IMR-90 (cell line): ENCODE data around the gene RBM39. TPM values are rescaled to one million over a fixed set of nuclear protein-coding genes. Genes with fewer than 3 reads are reported as not detected.

ENCODE experiments used
- ATAC-seq: fragments of 200-7000 bp; cut with Tn5 transposase; 2 replicates; pipeline ENCODE4 v1.9.1; 2020; ENCODE audit warnings: low read depth, mild to moderate bottlenecking, moderate library complexity
- BruUV-seq: library from RNA; stranded (reverse); fragments of 400-500 nt; replicated peaks from 2 replicates; lab custom pipeline; 2021; lab: Mats Ljungman, UMichigan
- CTCF ChIA-PET: fragments of 300-600 bp; formaldehyde crosslinking; extraction: SDS; loops from one replicate; lab custom pipeline; 2021; ENCODE audit warnings: antibody characterized with exemption; lab: Yijun Ruan, JAX
- POLR2A ChIA-PET: fragments of 300-600 bp; sonication (Branson Sonifier 250); formaldehyde crosslinking; loops from one replicate; lab custom pipeline; 2022; ENCODE audit warnings: antibody characterized with exemption; ENCODE audit not compliant: unreplicated experiment; lab: Charles Lee
- DNase-seq: peaks from one replicate; pipeline ENCODE4 v3.0.0; 2013
- H2AFZ ChIP-seq: replicated peaks from 2 replicates; pipeline ENCODE3; 2013; ENCODE audit warnings: low read length, mild to moderate bottlenecking; ENCODE audit not compliant: poor library complexity
- H2AK5ac ChIP-seq: 2 replicates; pipeline ENCODE4 v1.6.1; 2013; ENCODE audit warnings: low read depth, low read length, inconsistent platforms
- H2AK9ac ChIP-seq: replicated peaks from 2 replicates; pipeline ENCODE3; 2013; ENCODE audit warnings: mild to moderate bottlenecking, low read depth, low read length, moderate library complexity; ENCODE audit not compliant: poor library complexity
- H2BK120ac ChIP-seq: 2 replicates; pipeline ENCODE4 v1.6.1; 2013; ENCODE audit warnings: low read depth, low read length, inconsistent platforms
- H2BK15ac ChIP-seq: 3 replicates; pipeline ENCODE4 v1.6.1; 2013; ENCODE audit warnings: low read depth, low read length, inconsistent platforms
- H2BK20ac ChIP-seq: 2 replicates; pipeline ENCODE4 v1.6.1; 2013; ENCODE audit warnings: low read depth, mild to moderate bottlenecking, inconsistent platforms, low read length, moderate library complexity
- H2BK5ac ChIP-seq: 2 replicates; pipeline ENCODE4 v1.6.1; 2013; ENCODE audit warnings: mild to moderate bottlenecking, low read depth, low read length, inconsistent platforms; ENCODE audit not compliant: poor library complexity, severe bottlenecking
- H3K14ac ChIP-seq: replicated peaks from 2 replicates; pipeline ENCODE4 v1.6.1; 2013; ENCODE audit warnings: low read depth, low read length, inconsistent platforms
- H3K18ac ChIP-seq: 2 replicates; pipeline ENCODE4 v1.6.1; 2013; ENCODE audit warnings: low read depth, low read length, control low read depth
- H3K23ac ChIP-seq: 2 replicates; pipeline ENCODE4 v1.6.1; 2013; ENCODE audit warnings: low read depth, low read length, inconsistent platforms
- H3K27ac ChIP-seq: 2 replicates; pipeline ENCODE4 v1.5.1; 2013; ENCODE audit warnings: mild to moderate bottlenecking, control low read depth, low read length; ENCODE audit not compliant: insufficient read depth
- H3K27me3 ChIP-seq: 2 replicates; pipeline ENCODE4 v1.6.1; 2013; ENCODE audit warnings: low read length; ENCODE audit not compliant: control insufficient read depth, insufficient read depth
- H3K36me3 ChIP-seq: 2 replicates; pipeline ENCODE4 v1.6.1; 2013; ENCODE audit warnings: low read length, mixed read lengths; ENCODE audit not compliant: control insufficient read depth, insufficient read depth
- H3K4ac ChIP-seq: 2 replicates; pipeline ENCODE4 v1.6.1; 2013; ENCODE audit warnings: low read depth, low read length, inconsistent platforms
- H3K4me1 ChIP-seq: 2 replicates; pipeline ENCODE4 v1.6.1; 2013; ENCODE audit warnings: low read length, mixed read lengths; ENCODE audit not compliant: control insufficient read depth, insufficient read depth
- H3K4me2 ChIP-seq: 2 replicates; pipeline ENCODE4 v1.6.1; 2013; ENCODE audit warnings: low read depth, mild to moderate bottlenecking, control low read depth, low read length, moderate library complexity
- H3K4me3 ChIP-seq: 2 replicates; pipeline ENCODE4 v1.5.1; 2013; ENCODE audit warnings: low read depth, mild to moderate bottlenecking, control low read depth, low read length, moderate library complexity; ENCODE audit not compliant: insufficient read depth
- H3K56ac ChIP-seq: 2 replicates; pipeline ENCODE4 v1.6.1; 2013; ENCODE audit warnings: low read length, inconsistent platforms; ENCODE audit not compliant: insufficient read depth; ENCODE audit errors: extremely low read depth
- H3K79me1 ChIP-seq, 2 experiments: 2 replicates each; pipeline ENCODE4 v1.6.1; 2013; ENCODE audit warnings: low read length in 2 of 2, inconsistent platforms in 1 of 2, low read depth in 1 of 2
- H3K9ac ChIP-seq: 2 replicates; pipeline ENCODE4 v1.6.1; 2013; ENCODE audit warnings: low read depth, low read length, control low read depth
- H3K9me1 ChIP-seq: 2 replicates; pipeline ENCODE4 v1.6.1; 2013; ENCODE audit warnings: low read length, inconsistent platforms; ENCODE audit not compliant: insufficient read depth
- H3K9me3 ChIP-seq: 2 replicates; pipeline ENCODE4 v1.6.1; 2013; ENCODE audit warnings: low read length; ENCODE audit not compliant: control insufficient read depth, insufficient read depth
- H4K20me1 ChIP-seq: 2 replicates; pipeline ENCODE4 v1.6.1; 2013; ENCODE audit warnings: low read length, inconsistent platforms; ENCODE audit not compliant: insufficient read depth
- H4K5ac ChIP-seq: 2 replicates; pipeline ENCODE4 v1.6.1; 2013; ENCODE audit warnings: mild to moderate bottlenecking, low read depth, low read length, control low read depth
- H4K8ac ChIP-seq, 2 experiments: 2 replicates each; pipeline ENCODE4 v1.6.1; 2013; ENCODE audit warnings: low read depth in 2 of 2, low read length in 2 of 2, control low read depth in 1 of 2, inconsistent platforms in 1 of 2
- H4K91ac ChIP-seq: 2 replicates; pipeline ENCODE4 v1.6.1; 2013; ENCODE audit warnings: low read depth, low read length, inconsistent platforms; ENCODE audit not compliant: insufficient read depth
- BHLHE40 ChIP-seq: fragments of 150-350 bp; IDR thresholded peaks from 2 replicates; pipeline ENCODE4 v1.6.1; 2016; ENCODE audit warnings: mild to moderate bottlenecking, low read depth, low read length
- CEBPB ChIP-seq: IDR thresholded peaks from 2 replicates; pipeline ENCODE4 v1.6.1; 2012; ENCODE audit warnings: low read depth, low read length, improper control_type of control experiment
- CHD1 ChIP-seq: IDR thresholded peaks from 2 replicates; pipeline ENCODE4 v1.6.1; 2012; ENCODE audit warnings: low read depth, low read length, improper control_type of control experiment
- CTCF ChIP-seq: conservative IDR thresholded peaks from 2 replicates; pipeline ENCODE4 v1.5.1; 2012; ENCODE audit warnings: mild to moderate bottlenecking, low read depth, low read length, improper control_type of control experiment
- ELK1 ChIP-seq: fragments of 150-350 bp; IDR thresholded peaks from 2 replicates; pipeline ENCODE4 v1.6.1; 2016; ENCODE audit warnings: low read depth, mild to moderate bottlenecking, low read length, moderate library complexity, borderline replicate concordance
- FOS ChIP-seq: fragments of 150-350 bp; IDR thresholded peaks from 2 replicates; pipeline ENCODE4 v1.6.1; 2016; ENCODE audit warnings: low read depth, low read length
- MAFK ChIP-seq: IDR thresholded peaks from 2 replicates; pipeline ENCODE4 v1.6.1; 2012; ENCODE audit warnings: low read depth, low read length, improper control_type of control experiment
- MXI1 ChIP-seq: IDR thresholded peaks from 2 replicates; pipeline ENCODE4 v1.6.1; 2012; ENCODE audit warnings: low read depth, mild to moderate bottlenecking, low read length, moderate library complexity, borderline replicate concordance
- POLR2A ChIP-seq: IDR thresholded peaks from 2 replicates; pipeline ENCODE4 v1.6.1; 2012; ENCODE audit warnings: mild to moderate bottlenecking, low read depth, low read length
- RAD21 ChIP-seq: IDR thresholded peaks from 2 replicates; pipeline ENCODE4 v1.6.1; 2012; ENCODE audit warnings: low read length, improper control_type of control experiment
- RFX5 ChIP-seq: IDR thresholded peaks from 2 replicates; pipeline ENCODE4 v1.8.0; 2012; ENCODE audit warnings: low read depth, mild to moderate bottlenecking, low read length, moderate library complexity
- USF2 ChIP-seq: fragments of 150-350 bp; IDR thresholded peaks from 2 replicates; pipeline ENCODE4 v1.6.1; 2017; ENCODE audit warnings: mild to moderate bottlenecking, antibody characterized with exemption, low read length, low read depth
- WGBS, 2 experiments: methylation state at CpG; one replicate each; pipeline versions ENCODE4 v1.1.5 to v1.1.7; 2013; ENCODE audit warnings: missing lambda C conversion rate in 2 of 2; ENCODE audit not compliant: insufficient read length in 1 of 2; ENCODE audit errors: extremely low coverage in 2 of 2; 5-methylcytosine and 5-hydroxymethylcytosine counted together
- dilution Hi-C: fragments of 300-500 bp; cut with HindIII; formaldehyde crosslinking; loops from one replicate; pipeline ENCODE4 v1.14.3; 2018; ENCODE audit warnings: low sequenced_read_pairs; ENCODE audit not compliant: unreplicated experiment
- in situ Hi-C: fragments of 300-500 bp; cut with MboI; formaldehyde crosslinking; loops from 3 replicates; pipeline ENCODE4 v1.14.3; 2019; ENCODE audit warnings: low sequenced_read_pairs, inconsistent platforms, mixed read lengths
- intact Hi-C: fragments of 100-400 bp; cut with micrococcal nuclease; formaldehyde crosslinking; loops from 2 replicates; pipeline ENCODE4 v1.10.0; 2022
- polyA plus RNA-seq, 3 experiments: library from polyadenylated mRNA; depleted of rRNA; stranded (reverse); fragments of >200 nt; gene quantifications; 2 replicates each; pipeline ENCODE4 v1.2.3, GENCODE V29; 2012; ENCODE audit warnings: low replicate concordance in 1 of 3
- total RNA-seq: library from RNA; depleted of rRNA; stranded (reverse); fragments of >200 nt; gene quantifications from 2 replicates; pipeline ENCODE4 v1.2.3, GENCODE V29; 2012

Gene RBM39
- total and polyA plus RNA-seq, 2 of the 4 experiments (the other 2 are of a cell fraction), result 106 to 166 TPM

GRCh38 chr20:35721219-35721618 is 20.8 kb downstream of the RBM39 start:
- peaks cover 32 to 63% of the 10 kb centered on the region in 2 experiments for H3K79me1 ChIP-seq
- no peak for TF ChIP-seq ELK1
- TF ChIP-seq CTCF, result no peak
- TF ChIP-seq CHD1, result no peak
- TF ChIP-seq POLR2A, result no peak
- TF ChIP-seq CEBPB, result no peak
- TF ChIP-seq RFX5, result no peak
- TF ChIP-seq BHLHE40, result no peak
- TF ChIP-seq MAFK, result no peak
- TF ChIP-seq USF2, result no peak
- no peak for TF ChIP-seq MXI1
- no peak for TF ChIP-seq RAD21
- no peak for TF ChIP-seq FOS
- no peak for DNase-seq
- H2BK15ac ChIP-seq, result no peak overlapping the region
- no TSS peak for BruUV-seq
- no peak for ATAC-seq
- no peaks in the 10 kb centered on the region for H3K4me1 ChIP-seq
- H4K20me1 ChIP-seq, result peaks cover 96% of the 10 kb centered on the region
- H3K9ac ChIP-seq, result no peak overlapping the region
- no peaks in the 10 kb centered on the region for H3K9me3 ChIP-seq
- in situ Hi-C loops (no loop called here), intact Hi-C loops (no loop called here), dilution Hi-C loops (no loop called here)
- no peak overlapping the region for H3K56ac ChIP-seq
- no peak overlapping the region for H3K14ac ChIP-seq
- H3K36me3 ChIP-seq, result peaks cover 80% of the 10 kb centered on the region
- no peak overlapping the region for H4K5ac ChIP-seq
- no peak overlapping the region for H2BK120ac ChIP-seq
- 100% methylated on average over 1 of the region's 3 CpGs; no CpG with 5 or more reads in 1 of the 2 experiments for WGBS, 2 experiments
- H2AFZ ChIP-seq, result no peak overlapping the region
- H2BK20ac ChIP-seq, result no peak overlapping the region
- H3K27ac ChIP-seq, result no peak overlapping the region
- H2AK5ac ChIP-seq, result no peak overlapping the region
- no peak overlapping the region for H3K4me2 ChIP-seq
- H3K18ac ChIP-seq, result no peak overlapping the region
- no peak overlapping the region for H4K91ac ChIP-seq
- H4K8ac ChIP-seq, result no peak overlapping the region
- H2BK5ac ChIP-seq, result no peak overlapping the region
- no peak overlapping the region for H2AK9ac ChIP-seq
- H3K23ac ChIP-seq, result no peak overlapping the region
- H3K4ac ChIP-seq, result no peak overlapping the region
- CTCF ChIA-PET, result no interaction called here
- POLR2A ChIA-PET, result no interaction called here
- H3K4me3 ChIP-seq, result no peak overlapping the region
- H3K27me3 ChIP-seq, result no peaks in the 10 kb centered on the region
- peaks cover 11% of the 10 kb centered on the region for H3K9me1 ChIP-seq
